NCI-H1417 treated with DMSO at 0.1 percent for 48 hours (cell line): ENCODE results near the gene ARL6IP1.
"Not testable (repeated sequence)": the region's sequence is repeated elsewhere in the genome, so short reads cannot be mapped to it uniquely, and the experiment has no call there.

Experiments used
- DNase-seq: peaks from one replicate; lab custom pipeline; 2025; lab: John Stamatoyannopoulos, UW

Gene ARL6IP1

GRCh38 chr16:18759598-18760520 lies 41.5 kb downstream of the ARL6IP1 start:
- DNase-seq, result not testable (repeated sequence)

GRCh38 chr16:18757960-18758660 lies 43.2 kb downstream of the ARL6IP1 start:
- DNase-seq, result not testable (repeated sequence)

- DNase-seq, result not testable (repeated sequence)
These were observed 44.7 kb downstream of the ARL6IP1 start for GRCh38 chr16:18756639-18757038.

- DNase-seq, result not testable (repeated sequence)
These were observed 58.5 kb downstream of the ARL6IP1 start for GRCh38 chr16:18742870-18743269.
